GM21360 (cell line): ENCODE measurements around the gene DZIP1L.
A peak's percentile ranks its signal among the peaks of the same experiment; 100 is the strongest.

Experiments
- ATAC-seq: cut with Tn5 transposase; IDR thresholded peaks from one replicate; pipeline ENCODE4 v1.9.1; 2021; ENCODE audit warnings: mild to moderate bottlenecking, moderate library complexity; ENCODE audit not compliant: unreplicated experiment

DZIP1L gene

DNA sequence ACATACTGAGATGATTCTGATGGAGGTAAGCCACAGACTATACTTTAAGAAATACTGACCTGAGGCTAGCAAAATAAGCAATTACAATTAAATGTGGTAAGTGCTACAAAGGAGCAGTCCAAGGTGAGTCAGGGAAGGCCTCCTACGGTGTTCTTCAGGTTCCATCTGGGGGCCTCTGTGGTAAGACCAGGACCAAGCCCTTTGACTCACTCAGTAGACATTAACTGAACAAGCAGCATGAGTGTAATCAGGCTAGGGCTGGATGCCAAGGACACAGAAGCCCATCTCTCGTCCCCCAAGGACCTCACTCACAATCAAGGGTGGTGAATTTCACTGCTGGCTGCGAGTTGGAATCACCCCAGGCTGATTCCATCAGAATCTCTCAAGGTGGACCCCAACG is 37.3 kb downstream of the DZIP1L start:
- ATAC-seq = no peak

DNA sequence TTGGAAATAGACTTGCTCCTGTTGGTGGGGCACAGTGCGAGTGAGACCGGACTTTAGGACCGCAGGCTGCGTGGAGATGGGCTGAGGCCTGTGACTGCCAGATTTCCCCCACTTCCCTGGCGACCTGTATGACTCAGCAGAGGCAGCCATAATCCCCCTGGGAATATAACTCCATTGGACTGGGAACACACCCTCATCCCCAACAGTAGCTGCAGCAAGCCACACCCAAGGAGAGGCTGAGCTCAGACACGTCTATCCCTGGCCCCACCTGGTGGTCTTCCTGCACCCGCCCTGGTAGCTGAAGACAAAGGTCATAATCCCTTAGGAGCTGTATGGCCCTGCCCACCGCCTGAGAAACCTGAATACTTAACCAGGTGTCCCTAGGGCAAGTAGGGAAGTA is 42.6 kb downstream of the DZIP1L start:
- no peak for ATAC-seq

DNA sequence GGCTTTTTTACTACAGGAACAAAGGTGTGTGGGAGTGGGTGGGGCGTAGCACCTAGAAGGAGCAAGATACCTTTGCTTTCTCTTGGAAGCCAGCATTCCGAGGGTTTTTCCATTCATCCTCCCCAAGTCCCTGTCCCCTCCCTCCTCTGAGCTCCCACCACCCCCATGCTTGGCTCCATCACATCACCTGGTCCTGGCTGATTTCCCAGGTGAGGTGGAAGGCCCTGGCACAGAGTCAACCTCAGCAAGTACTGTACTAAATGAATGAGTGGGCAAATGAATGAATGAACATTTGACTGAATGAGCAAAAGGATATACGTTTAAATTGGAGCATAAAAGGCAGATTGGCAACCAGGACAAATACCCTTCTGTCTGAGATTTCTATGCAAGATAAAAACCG is 45.4 kb downstream of the DZIP1L start:
- no peak for ATAC-seq

DNA sequence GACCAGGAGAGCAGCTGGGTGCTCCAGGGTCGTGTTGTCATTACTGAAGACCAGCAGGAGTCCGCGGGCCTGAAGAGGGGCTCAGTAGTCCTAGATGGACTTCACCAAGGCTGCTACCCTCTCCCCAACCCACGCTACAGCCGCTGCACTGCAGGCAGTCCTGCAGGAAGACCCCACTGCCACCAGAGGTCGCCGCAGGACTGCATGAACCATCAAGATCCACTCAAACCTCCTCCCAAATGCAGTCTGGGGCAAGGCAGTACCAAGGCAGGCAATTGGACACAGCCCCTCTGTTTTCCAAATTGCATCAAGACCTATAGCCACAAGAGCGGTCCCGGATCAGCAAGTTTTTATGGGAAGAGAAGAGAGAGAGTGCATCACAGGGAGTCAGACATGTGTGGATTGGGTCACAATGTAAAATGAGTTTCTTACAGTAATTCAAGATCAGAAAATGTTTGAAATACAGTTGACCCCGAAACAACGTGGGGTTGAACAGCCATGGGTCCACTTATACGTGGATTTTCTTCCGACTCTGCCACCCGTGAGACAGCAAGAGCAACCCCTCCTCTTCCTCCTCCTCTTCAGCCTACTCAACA is 46.7 kb downstream of the DZIP1L start:
- ATAC-seq = peak; percentile 71

- no peak for ATAC-seq
Observed at GRCh38 chr3:138068046-138068445, 47.4 kb downstream of the DZIP1L start.

DNA sequence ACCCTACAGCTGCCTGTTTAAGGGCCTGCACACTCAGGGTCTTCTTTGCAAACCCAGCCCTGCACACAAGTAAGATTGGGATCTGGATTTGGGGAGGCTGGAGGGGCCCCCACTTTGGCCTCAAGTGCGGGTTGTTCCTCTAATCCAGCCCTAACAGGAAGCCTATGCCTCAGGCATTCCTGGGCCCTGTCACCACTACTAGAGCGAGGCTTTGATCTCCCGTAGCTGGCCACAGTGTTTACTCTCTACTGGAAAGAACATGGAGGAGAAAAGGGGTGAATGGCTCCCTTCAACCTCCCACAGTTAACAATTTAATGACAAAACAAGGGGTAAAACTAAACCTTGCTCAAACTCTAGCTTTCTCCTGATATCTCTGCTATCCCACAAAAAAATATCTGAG is 48.4 kb downstream of the DZIP1L start:
- no peak for ATAC-seq

DNA sequence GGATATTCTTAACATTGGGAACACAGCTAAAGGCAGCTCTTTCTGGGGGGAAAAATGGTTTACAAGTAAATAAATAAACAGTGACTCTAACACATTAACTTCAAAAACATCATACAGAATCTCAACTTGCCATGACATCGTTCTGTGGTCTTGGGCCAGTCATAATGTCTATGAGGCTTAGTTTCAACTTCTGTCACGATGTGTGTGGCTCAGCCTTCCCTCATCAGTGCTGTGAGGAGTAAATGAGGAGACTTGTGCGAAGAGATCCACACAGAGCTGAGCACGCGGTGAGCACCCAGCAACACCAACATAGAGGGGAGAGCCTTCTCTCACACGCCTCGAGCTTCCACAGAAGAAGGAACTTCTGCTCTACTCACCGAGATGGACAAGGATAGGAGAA is 49.0 kb downstream of the DZIP1L start:
- ATAC-seq = peak; percentile 86

DNA sequence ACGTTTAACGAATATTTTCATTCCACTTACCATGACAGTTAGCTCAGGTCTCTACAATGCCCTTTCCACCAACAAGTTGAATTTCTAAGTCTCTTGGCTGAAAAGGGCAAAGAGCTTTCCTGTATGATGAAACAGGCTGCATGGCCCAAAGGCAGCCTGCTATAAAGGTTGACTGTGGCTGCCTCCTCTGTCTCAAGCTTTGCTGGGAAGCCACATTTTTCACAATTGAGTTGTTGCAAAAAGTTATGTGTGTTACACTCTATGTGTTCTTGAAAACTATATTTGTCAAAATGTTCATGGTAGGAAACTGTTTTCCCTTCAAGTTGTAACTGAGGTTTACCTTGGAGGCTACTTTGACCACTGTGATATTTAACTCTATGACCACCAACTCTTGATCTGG is 49.5 kb downstream of the DZIP1L start:
- ATAC-seq = no peak

GRCh38 chr3:138063416-138063815 is 52.0 kb downstream of the DZIP1L start:
- no peak for ATAC-seq

DNA sequence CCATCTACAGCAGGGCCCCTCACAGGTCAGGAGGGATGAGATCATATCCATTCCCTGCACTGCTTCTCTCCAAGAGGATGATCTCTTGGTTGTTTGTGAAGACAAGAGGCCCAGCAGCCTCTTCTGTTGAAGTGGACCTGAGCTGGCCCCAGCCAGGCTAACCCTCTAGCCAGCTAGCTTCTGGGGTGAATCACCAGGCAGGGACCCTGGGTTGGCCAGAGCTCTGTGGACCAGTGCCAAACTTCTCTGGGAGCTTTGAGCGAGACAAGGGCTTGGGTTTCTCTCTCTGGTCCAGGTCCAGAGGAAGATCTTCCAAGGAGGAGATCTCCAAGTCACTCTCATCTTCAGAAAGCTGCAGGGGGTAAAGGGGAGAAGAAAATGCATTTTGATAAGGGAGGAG is 52.8 kb downstream of the DZIP1L start:
- ATAC-seq = no peak

DNA sequence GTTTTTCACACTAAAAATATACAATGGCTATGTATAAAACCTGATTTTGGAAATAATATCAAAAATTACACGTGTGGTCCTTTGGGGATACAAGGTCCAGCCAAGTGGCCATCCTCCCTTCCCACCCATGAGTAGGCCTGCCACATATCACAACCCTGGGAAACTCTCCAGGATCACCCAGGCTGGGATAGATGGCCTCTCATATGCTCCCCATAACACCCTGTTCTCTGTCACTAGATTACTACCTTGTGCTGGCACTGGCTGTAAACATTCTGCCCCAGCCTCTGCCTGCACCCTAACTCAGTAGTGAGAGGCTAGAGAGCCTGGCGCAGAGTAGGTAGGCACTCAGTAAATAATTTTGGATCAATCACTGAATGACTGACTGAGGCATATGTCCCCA is 53.4 kb downstream of the DZIP1L start:
- no peak for ATAC-seq

- ATAC-seq = peak; percentile 62
Observed at GRCh38 chr3:138060792-138061191, 54.6 kb downstream of the DZIP1L start.

- no peak for ATAC-seq
Observed at GRCh38 chr3:138059261-138059660, 56.1 kb downstream of the DZIP1L start.

GRCh38 chr3:138057384-138057783 is 58.0 kb downstream of the DZIP1L start:
- ATAC-seq = no peak

DNA sequence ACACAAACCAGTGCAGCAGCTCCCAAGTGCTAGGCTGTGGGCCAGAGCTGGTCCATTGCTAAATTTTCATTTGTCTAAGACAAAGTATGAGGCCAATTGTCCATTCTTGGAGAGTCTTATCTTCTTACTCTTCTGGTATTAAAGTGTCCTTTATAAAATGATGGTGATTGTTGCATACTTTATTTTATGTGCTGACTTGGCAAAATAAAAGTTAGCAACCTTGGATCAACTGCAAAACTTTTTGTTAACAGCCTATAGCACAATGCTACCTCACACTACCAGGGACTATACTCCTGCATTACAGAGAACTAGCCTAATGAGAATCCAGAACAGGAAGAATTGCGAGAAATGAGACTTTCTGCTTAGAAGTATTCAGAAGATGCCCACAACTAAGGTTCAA is 61.4 kb downstream of the DZIP1L start:
- no peak for ATAC-seq

- ATAC-seq = peak; percentile 68
Observed at GRCh38 chr3:138051947-138052802, 63.2 kb downstream of the DZIP1L start.

DNA sequence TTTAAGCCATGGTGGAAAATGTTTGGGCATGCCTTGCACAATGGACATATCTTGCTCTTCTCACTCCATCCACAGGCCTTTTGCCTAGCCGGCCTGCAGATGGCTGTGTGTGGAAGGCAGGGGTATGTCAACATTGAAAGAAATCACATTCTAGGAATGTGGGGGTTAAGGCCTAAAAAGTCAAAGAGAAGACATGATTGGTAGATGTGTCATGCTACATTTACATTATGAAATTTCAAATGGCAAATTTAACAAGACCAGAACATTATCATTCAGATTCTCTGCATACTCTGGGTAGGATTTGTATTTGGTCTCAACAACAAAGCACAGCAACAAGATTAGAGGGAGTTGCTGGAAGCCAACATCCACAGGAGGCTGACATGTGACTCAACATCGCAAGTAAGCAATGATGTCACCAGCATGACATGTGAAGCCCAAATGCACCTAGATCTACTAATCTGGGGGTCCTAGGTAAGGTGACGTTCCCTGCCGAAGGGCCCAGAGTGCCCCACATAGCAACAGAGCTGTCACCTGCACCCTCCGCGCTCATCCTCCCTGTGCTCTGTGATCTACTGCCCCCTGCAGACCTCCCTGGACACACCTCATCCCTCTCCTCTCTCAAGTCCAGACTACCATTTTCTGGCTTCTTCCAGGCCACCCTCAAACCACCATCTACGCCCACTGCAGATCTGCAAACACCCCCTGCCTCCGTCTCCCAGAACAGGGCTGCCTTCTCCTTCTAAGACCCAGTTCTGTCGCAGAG is 66.1 kb downstream of the DZIP1L start:
- ATAC-seq = no peak

DNA sequence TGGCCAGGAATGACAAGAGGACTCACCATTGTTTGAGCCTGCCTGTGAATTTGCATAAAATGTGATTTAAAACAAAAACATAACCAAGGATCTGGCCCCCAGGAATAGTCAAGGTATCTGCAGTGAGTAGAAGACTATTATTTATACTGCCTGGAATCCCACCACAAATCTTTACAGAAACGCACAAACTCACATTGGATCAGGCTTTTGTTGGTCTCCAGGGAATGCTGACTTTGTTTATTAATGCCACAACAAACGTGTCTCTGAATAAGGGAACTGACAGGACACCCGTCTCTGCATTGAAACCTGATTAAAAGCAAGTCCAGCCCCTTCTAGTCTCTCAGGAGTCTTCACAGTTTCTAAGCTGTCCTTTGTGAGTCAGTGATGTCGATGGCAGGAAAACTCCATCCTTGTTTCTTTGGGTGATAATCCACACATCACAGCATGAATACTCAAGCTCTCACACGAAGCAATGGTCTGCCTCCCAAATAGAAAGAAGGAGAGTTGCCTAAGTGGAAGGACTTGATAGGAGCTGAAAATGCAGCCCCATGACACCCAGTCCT is 67.7 kb downstream of the DZIP1L start:
- no peak for ATAC-seq

- ATAC-seq = no peak
Observed at GRCh38 chr3:138046955-138047354, 68.5 kb downstream of the DZIP1L start.

DNA sequence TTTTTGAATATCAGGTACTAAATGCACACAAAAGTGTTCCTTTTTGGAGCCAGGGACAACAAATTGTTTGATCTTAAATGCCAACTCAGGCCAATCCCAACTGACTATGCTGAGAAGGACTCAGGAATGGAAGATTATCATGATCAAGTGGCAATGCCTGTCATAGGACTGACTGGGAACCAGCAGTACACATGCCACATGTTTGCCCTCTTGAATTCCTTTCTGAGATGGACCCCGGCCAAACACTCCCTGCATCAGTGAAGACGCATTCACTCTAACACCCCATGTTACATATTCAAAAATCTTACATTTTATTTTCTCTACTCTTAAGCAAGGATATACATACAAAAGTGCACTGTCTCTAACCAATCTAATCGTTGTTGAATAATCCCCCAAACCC is 69.3 kb downstream of the DZIP1L start:
- no peak for ATAC-seq

- ATAC-seq = no peak
Observed at GRCh38 chr3:138043266-138044029, 72.0 kb downstream of the DZIP1L start.
